ENCODE data around the gene CAB39. TPM values are rescaled to one million over a fixed set of nuclear protein-coding genes. Genes with fewer than 3 reads are reported as not detected.

The CAB39 gene
- total RNA-seq, 2 donors from 2014 or later, result 87.8 to 121 TPM

- Histone ChIP-seq H3K9ac (ENCODE audit: low read depth in 2 of 2, low read length in 2 of 2) (no peak overlapping the region), H3K27me3 (no peaks in the 10 kb centered on the region), H3K4me1 (peaks cover 16% of the 10 kb centered on the region), H3K9me3 (no peaks in the 10 kb centered on the region), H3K36me3 (no peaks in the 10 kb centered on the region), H3K27ac (no peak overlapping the region), H3K4me3 (no peak overlapping the region)
- DNase-seq, result no peak
- no peak for TF ChIP-seq CTCF (IDR thresholded peaks at IDR 0.05)
- intact Hi-C loops (cut with DNase I), result no loop called here
These were observed 78.3 kb downstream of the CAB39 start for GRCh38 chr2:230790981-230791380.

- Histone ChIP-seq H3K4me1 (peaks cover 16% of the 10 kb centered on the region), H3K9me3 (no peaks in the 10 kb centered on the region), H3K9ac (ENCODE audit: low read depth in 2 of 2, low read length in 2 of 2) (peak overlapping the region in 1 of 2 donors; percentile 26), H3K27ac (peak overlapping the region; percentile 45), H3K36me3 (no peaks in the 10 kb centered on the region), H3K4me3 (no peak overlapping the region), H3K27me3 (no peaks in the 10 kb centered on the region)
- no peak for TF ChIP-seq CTCF (IDR thresholded peaks at IDR 0.05)
- DNase-seq, result peak; percentile 51
- intact Hi-C loops (cut with DNase I), result no loop called here
These were observed 81.1 kb downstream of the CAB39 start for GRCh38 chr2:230793572-230794359.

- no peak for DNase-seq
- intact Hi-C loops (cut with DNase I), result no loop called here
- no peaks in the 10 kb centered on the region for H3K36me3 ChIP-seq
- no peaks in the 10 kb centered on the region for H3K27me3 ChIP-seq
- TF ChIP-seq CTCF (IDR thresholded peaks at IDR 0.05), result no peak
- peak overlapping the region; percentile 45 for H3K27ac ChIP-seq
- no peak overlapping the region for H3K9ac ChIP-seq (ENCODE audit: low read depth in 2 of 2, low read length in 2 of 2)
- peaks cover 16% of the 10 kb centered on the region for H3K4me1 ChIP-seq
- H3K9me3 ChIP-seq, result no peaks in the 10 kb centered on the region
- H3K4me3 ChIP-seq, result no peak overlapping the region
These were observed 81.9 kb downstream of the CAB39 start for GRCh38 chr2:230794497-230794896.

- DNase-seq, result no peak
- Histone ChIP-seq H3K27ac (peak overlapping the region; percentile 10), H3K36me3 (no peaks in the 10 kb centered on the region), H3K4me1 (peaks cover 16% of the 10 kb centered on the region), H3K27me3 (no peaks in the 10 kb centered on the region), H3K9me3 (no peaks in the 10 kb centered on the region), H3K9ac (ENCODE audit: low read depth in 2 of 2, low read length in 2 of 2) (no peak overlapping the region), H3K4me3 (no peak overlapping the region)
- intact Hi-C loops (cut with DNase I), result loop anchor here (5.0 kb wide), 2 partner anchors 84 to 184 kb away; partner anchors contain the start of gene CAB39
- no peak for TF ChIP-seq CTCF (IDR thresholded peaks at IDR 0.05)
These were observed 83.2 kb downstream of the CAB39 start for GRCh38 chr2:230795856-230796255.

GRCh38 chr2:230796280-230796862 is 83.7 kb downstream of the CAB39 start:
- intact Hi-C loops (cut with DNase I), result loop anchor here (5.0 kb wide), 2 partner anchors 84 to 184 kb away; partner anchors contain the start of gene CAB39
- peak overlapping the region in 1 of 2 donors; percentile 7 for H3K9ac ChIP-seq (ENCODE audit: low read depth in 2 of 2, low read length in 2 of 2)
- H3K27ac ChIP-seq, result peak overlapping the region; percentile 10
- peaks cover 16% of the 10 kb centered on the region for H3K4me1 ChIP-seq
- no peaks in the 10 kb centered on the region for H3K9me3 ChIP-seq
- no peak for TF ChIP-seq CTCF (IDR thresholded peaks at IDR 0.05)
- H3K4me3 ChIP-seq, result no peak overlapping the region
- H3K36me3 ChIP-seq, result no peaks in the 10 kb centered on the region
- H3K27me3 ChIP-seq, result no peaks in the 10 kb centered on the region
- DNase-seq, result no peak

Data from colonic mucosa (tissue), 4 donors.